ENCODE results near the gene ZMYM2. TPM values are rescaled to one million over a fixed set of nuclear protein-coding genes. Genes with fewer than 3 reads are reported as not detected.
"Not testable (repeated sequence)": the region's sequence is repeated elsewhere in the genome, so short reads cannot be mapped to it uniquely, and the experiment has no call there.

Gene ZMYM2
- total RNA-seq, 4 donors from 2014 or later: 50.3 to 149 (median 77.1) TPM

GRCh38 chr13:19967621-19968020 is 9.1 kb downstream of the ZMYM2 start:
- Histone ChIP-seq H3K4me1 (no peaks in the 10 kb centered on the region), H3K27me3 (no peaks in the 10 kb centered on the region), H3K4me3 (no peak overlapping the region), H3K36me3 (peaks cover 0 to 60% (median 0%) of the 10 kb centered on the region in 3 donors), H3K27ac (no peak overlapping the region), H3K9me3 (no peaks in the 10 kb centered on the region)
- DNase-seq: no peak
- TF ChIP-seq POLR2A (IDR thresholded peaks at IDR 0.05): no peak
- TF ChIP-seq, protein P1, sequence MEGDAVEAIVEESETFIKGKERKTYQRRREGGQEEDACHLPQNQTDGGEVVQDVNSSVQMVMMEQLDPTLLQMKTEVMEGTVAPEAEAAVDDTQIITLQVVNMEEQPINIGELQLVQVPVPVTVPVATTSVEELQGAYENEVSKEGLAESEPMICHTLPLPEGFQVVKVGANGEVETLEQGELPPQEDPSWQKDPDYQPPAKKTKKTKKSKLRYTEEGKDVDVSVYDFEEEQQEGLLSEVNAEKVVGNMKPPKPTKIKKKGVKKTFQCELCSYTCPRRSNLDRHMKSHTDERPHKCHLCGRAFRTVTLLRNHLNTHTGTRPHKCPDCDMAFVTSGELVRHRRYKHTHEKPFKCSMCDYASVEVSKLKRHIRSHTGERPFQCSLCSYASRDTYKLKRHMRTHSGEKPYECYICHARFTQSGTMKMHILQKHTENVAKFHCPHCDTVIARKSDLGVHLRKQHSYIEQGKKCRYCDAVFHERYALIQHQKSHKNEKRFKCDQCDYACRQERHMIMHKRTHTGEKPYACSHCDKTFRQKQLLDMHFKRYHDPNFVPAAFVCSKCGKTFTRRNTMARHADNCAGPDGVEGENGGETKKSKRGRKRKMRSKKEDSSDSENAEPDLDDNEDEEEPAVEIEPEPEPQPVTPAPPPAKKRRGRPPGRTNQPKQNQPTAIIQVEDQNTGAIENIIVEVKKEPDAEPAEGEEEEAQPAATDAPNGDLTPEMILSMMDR (IDR thresholded peaks at IDR 0.05): no peak

DNA sequence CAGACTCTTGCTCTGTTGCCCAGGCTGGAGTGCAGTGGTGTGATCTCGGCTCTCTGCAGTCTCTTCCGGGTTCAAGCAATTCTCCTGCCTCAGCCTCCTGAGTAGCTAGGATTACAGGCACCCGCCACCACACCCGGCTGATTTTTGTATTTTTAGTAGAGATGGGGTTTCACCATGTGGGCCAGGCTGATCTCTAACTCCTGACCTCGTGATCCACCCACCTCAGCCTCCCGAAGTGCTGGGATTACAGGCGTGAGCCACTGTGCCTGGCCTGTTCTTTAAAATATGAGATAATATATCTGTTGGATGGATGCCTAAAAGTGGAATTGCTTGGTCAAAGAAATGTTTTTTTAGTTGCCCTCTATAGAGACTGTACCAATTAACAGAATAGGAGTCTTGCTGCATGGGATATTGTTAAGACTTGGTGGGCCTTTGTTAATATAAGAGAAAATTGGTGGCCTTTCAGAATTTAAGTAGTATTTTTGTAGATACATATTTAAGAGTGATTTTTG is 16.0 kb downstream of the ZMYM2 start:
- H3K4me1 ChIP-seq, H3K4me3 ChIP-seq, DNase-seq, H3K9me3 ChIP-seq, H3K27ac ChIP-seq, H3K27me3 ChIP-seq: not testable (repeated sequence)
- H3K36me3 ChIP-seq: peaks cover 0 to 31% (median 0%) of the 10 kb centered on the region in 3 donors

GRCh38 chr13:19978831-19979437 is 20.4 kb downstream of the ZMYM2 start:
- DNase-seq: no peak
- no peaks in the 10 kb centered on the region for H3K9me3 ChIP-seq
- TF ChIP-seq POLR2A (IDR thresholded peaks at IDR 0.05): no peak
- TF ChIP-seq, protein P1 (IDR thresholded peaks at IDR 0.05): no peak
- peaks cover 0 to 21% (median 0%) of the 10 kb centered on the region in 3 donors for H3K36me3 ChIP-seq
- no peaks in the 10 kb centered on the region for H3K4me1 ChIP-seq
- H3K27ac ChIP-seq: no peak overlapping the region
- no peaks in the 10 kb centered on the region for H3K27me3 ChIP-seq
- H3K4me3 ChIP-seq: no peak overlapping the region

DNA sequence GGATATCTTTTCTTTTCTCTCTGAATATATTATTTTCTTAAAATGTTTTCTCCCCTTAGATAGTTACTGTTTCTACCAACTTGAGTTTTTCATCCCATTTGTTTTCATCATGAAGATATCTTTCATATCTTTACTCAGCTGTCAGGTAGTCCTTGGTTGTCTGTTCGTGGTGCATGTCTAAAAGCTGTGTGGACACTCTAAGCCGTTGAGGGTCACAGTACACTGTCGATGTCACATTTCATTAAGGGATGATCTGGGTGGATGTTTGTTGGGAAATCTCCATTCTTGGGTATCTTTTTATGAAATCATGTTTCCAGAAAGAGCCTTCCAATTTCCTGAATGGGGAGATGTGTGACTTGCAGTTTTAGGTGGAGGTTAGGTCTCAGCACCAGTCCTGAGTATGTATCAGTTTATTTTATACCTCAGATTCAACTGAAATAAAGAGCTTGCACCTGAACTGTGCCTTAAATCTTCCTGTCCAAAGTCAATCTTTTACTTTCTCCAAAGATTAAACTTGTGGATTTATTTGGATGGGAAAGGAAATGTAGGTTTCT is 23.2 kb downstream of the ZMYM2 start:
- Histone ChIP-seq H3K27me3 (no peaks in the 10 kb centered on the region), H3K27ac (no peak overlapping the region), H3K36me3 (peaks cover 0 to 21% (median 0%) of the 10 kb centered on the region in 3 donors), H3K4me1 (no peaks in the 10 kb centered on the region), H3K9me3 (no peaks in the 10 kb centered on the region), H3K4me3 (no peak overlapping the region)
- DNase-seq: no peak
- TF ChIP-seq, protein P1 (IDR thresholded peaks at IDR 0.05): no peak
- TF ChIP-seq POLR2A (IDR thresholded peaks at IDR 0.05): no peak

GRCh38 chr13:19982447-19983043 is 24.0 kb downstream of the ZMYM2 start:
- Histone ChIP-seq H3K27ac (no peak overlapping the region), H3K27me3 (no peaks in the 10 kb centered on the region), H3K4me3 (no peak overlapping the region), H3K36me3 (peaks cover 0 to 21% (median 0%) of the 10 kb centered on the region in 3 donors), H3K4me1 (no peaks in the 10 kb centered on the region), H3K9me3 (no peaks in the 10 kb centered on the region)
- TF ChIP-seq, protein P1 (IDR thresholded peaks at IDR 0.05): no peak
- TF ChIP-seq POLR2A (IDR thresholded peaks at IDR 0.05): no peak
- DNase-seq: no peak
